ENCODE data around the gene MLST8.

DNA sequence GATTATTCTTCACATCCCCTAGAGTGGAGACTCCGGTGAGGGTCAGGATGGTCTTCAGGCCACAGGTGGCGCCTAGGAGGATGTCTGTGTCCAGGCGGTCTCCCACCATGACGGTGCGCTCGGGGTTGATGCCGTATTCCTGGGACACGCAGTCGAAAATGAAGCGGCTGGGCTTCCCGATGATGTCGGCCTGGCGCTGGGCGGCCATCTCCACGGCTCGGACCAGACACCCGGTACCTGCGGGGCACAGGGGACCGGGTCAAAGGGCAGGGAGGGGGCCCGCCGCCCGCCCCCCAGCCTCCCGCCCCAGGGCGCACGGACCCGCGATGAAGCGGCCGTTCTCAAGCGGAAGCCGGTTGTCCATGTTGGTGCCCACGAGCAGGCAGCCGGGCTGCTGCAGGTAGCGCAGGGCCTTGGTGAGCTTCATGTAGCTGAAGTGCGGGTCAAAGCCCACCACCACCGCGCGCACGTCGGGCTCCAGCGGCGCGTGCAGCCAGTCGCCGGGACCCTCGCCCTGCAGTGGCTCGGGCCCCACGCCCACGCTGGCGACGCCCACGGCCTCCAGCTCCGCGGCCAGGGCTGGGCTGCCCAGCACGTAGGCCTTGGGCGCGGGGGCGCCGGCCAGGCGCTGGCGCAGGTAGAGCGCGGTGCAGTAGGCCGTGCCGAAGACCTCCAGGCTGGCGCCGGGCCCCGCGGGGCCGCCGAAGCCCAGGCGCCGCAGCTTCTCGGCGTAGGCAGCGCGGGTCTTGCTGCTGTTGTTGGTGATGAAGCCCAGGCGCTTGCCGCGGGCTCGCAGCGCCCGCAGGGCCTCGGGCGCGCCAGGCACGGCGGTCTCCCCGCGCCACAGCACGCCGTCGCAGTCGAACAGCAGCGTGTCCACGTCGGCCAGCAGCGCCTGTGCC lies 8.8 kb downstream of the MLST8 start:
- no peak for TF ChIP-seq GATA2 (IDR thresholded peaks at IDR 0.05; ENCODE audit: low read depth, low read length)
- no peak for TF ChIP-seq GATA3 (IDR thresholded peaks at IDR 0.05; ENCODE audit: low read depth, low read length)
